ENCODE data around the gene ZNF593.

The ZNF593 gene

GRCh38 chr1:26159743-26160039 lies 10.0 kb upstream of the ZNF593 start:
- TF ChIP-seq PKNOX1 (IDR thresholded peaks at IDR 0.05) (peak; percentile 80), ARNT (IDR thresholded peaks at IDR 0.05) (no peak), L3MBTL2 (conservative IDR thresholded peaks at IDR 0.05) (no peak), FOXA1 (IDR thresholded peaks at IDR 0.05) (no peak)
- CTCF ChIA-PET: interaction anchor here (2.2 kb wide), 1 partner anchor 15 kb away, joined by 4 read pairs; no protein-coding TSS in a partner anchor
- no peak for DNase-seq (ENCODE audit: extremely low spot score)
- POLR2A ChIA-PET: no interaction called here

GRCh38 chr1:26160527-26161414 lies 8.9 kb upstream of the ZNF593 start:
- DNase-seq (ENCODE audit: extremely low spot score): no peak
- ChIA-PET CTCF (interaction anchor here (0.6 kb wide), 1 partner anchor 74 kb away, joined by 4 read pairs; no protein-coding TSS in a partner anchor), POLR2A (no interaction called here)
- TF ChIP-seq BHLHE40 (IDR thresholded peaks at IDR 0.05; ENCODE audit: borderline replicate concordance) (no peak), SUZ12 (IDR thresholded peaks at IDR 0.05) (no peak), FOXK2 (IDR thresholded peaks at IDR 0.05) (no peak)

GRCh38 chr1:26161415-26162219 lies 8.1 kb upstream of the ZNF593 start:
- ChIA-PET POLR2A (no interaction called here), CTCF (no interaction called here)
- peak; percentile 61 for DNase-seq (ENCODE audit: extremely low spot score)
- TF ChIP-seq NFRKB (IDR thresholded peaks at IDR 0.05): no peak
- no peak for TF ChIP-seq FOXA1 (IDR thresholded peaks at IDR 0.05)
- no peak for TF ChIP-seq PKNOX1 (IDR thresholded peaks at IDR 0.05)
- TF ChIP-seq ELF4 (IDR thresholded peaks at IDR 0.05): no peak
- TF ChIP-seq L3MBTL2 (conservative IDR thresholded peaks at IDR 0.05): peak; percentile 95
- TF ChIP-seq ARNT (IDR thresholded peaks at IDR 0.05): no peak
- 0 out of 2 replicates have a peak, but pooled peaks have one; percentile 41 for TF ChIP-seq HDGF (IDR thresholded peaks at IDR 0.05; ENCODE audit: borderline replicate concordance)
- no peak for TF ChIP-seq TARDBP (IDR thresholded peaks at IDR 0.05)
- TF ChIP-seq FOXK2 (IDR thresholded peaks at IDR 0.05): no peak

GRCh38 chr1:26162220-26162709 lies 7.4 kb upstream of the ZNF593 start:
- POLR2A ChIA-PET: no interaction called here
- CTCF ChIA-PET: no interaction called here
- TF ChIP-seq FOXM1 (IDR thresholded peaks at IDR 0.05; ENCODE audit: borderline replicate concordance): no peak
- no peak for DNase-seq (ENCODE audit: extremely low spot score)

- ChIA-PET POLR2A (no interaction called here), CTCF (no interaction called here)
- TF ChIP-seq CTBP1 (IDR thresholded peaks at IDR 0.05; ENCODE audit: borderline replicate concordance) (no peak), HDGF (IDR thresholded peaks at IDR 0.05; ENCODE audit: borderline replicate concordance) (no peak), FOXA1 (IDR thresholded peaks at IDR 0.05) (no peak), LEF1 (IDR thresholded peaks at IDR 0.05; ENCODE audit: borderline replicate concordance) (no peak), SP1 (IDR thresholded peaks at IDR 0.05) (no peak), TARDBP (IDR thresholded peaks at IDR 0.05) (no peak), ZNF384 (IDR thresholded peaks at IDR 0.05) (no peak), SUZ12 (IDR thresholded peaks at IDR 0.05) (no peak), FOXM1 (IDR thresholded peaks at IDR 0.05; ENCODE audit: borderline replicate concordance) (no peak), ARNT (IDR thresholded peaks at IDR 0.05) (no peak), ELF4 (IDR thresholded peaks at IDR 0.05) (no peak), BHLHE40 (IDR thresholded peaks at IDR 0.05; ENCODE audit: borderline replicate concordance) (no peak), NFRKB (IDR thresholded peaks at IDR 0.05) (no peak), FOXK2 (IDR thresholded peaks at IDR 0.05) (no peak), PKNOX1 (IDR thresholded peaks at IDR 0.05) (no peak), L3MBTL2 (conservative IDR thresholded peaks at IDR 0.05) (no peak)
- DNase-seq (ENCODE audit: extremely low spot score): no peak
Measured at GRCh38 chr1:26163684-26164035, 6.0 kb upstream of the ZNF593 start.

GRCh38 chr1:26164036-26164860 lies 5.5 kb upstream of the ZNF593 start:
- CTCF ChIA-PET: interaction anchor here (0.9 kb wide), 1 partner anchor 146 kb away, joined by 3 read pairs; no protein-coding TSS in a partner anchor
- TF ChIP-seq BHLHE40 (IDR thresholded peaks at IDR 0.05; ENCODE audit: borderline replicate concordance): no peak
- peak; percentile 47; the same call in 1 of the 2 replicates for TF ChIP-seq FOXM1 (IDR thresholded peaks at IDR 0.05; ENCODE audit: borderline replicate concordance)
- no peak for TF ChIP-seq ELF4 (IDR thresholded peaks at IDR 0.05)
- no peak for TF ChIP-seq SUZ12 (IDR thresholded peaks at IDR 0.05)
- TF ChIP-seq PKNOX1 (IDR thresholded peaks at IDR 0.05): no peak
- TF ChIP-seq NFRKB (IDR thresholded peaks at IDR 0.05): no peak
- peak; percentile 47; the same call in 1 of the 2 replicates for TF ChIP-seq L3MBTL2 (conservative IDR thresholded peaks at IDR 0.05)
- no peak for TF ChIP-seq HDGF (IDR thresholded peaks at IDR 0.05; ENCODE audit: borderline replicate concordance)
- no peak for TF ChIP-seq LEF1 (IDR thresholded peaks at IDR 0.05; ENCODE audit: borderline replicate concordance)
- TF ChIP-seq CTBP1 (IDR thresholded peaks at IDR 0.05; ENCODE audit: borderline replicate concordance): no peak
- TF ChIP-seq ARNT (IDR thresholded peaks at IDR 0.05): 0 out of 2 replicates have a peak, but pooled peaks have one; percentile 23
- no peak for TF ChIP-seq FOXA1 (IDR thresholded peaks at IDR 0.05)
- TF ChIP-seq FOXK2 (IDR thresholded peaks at IDR 0.05): no peak
- TF ChIP-seq ZNF384 (IDR thresholded peaks at IDR 0.05): no peak
- no peak for TF ChIP-seq TARDBP (IDR thresholded peaks at IDR 0.05)
- POLR2A ChIA-PET: no interaction called here
- peak; percentile 66 for DNase-seq (ENCODE audit: extremely low spot score)

All from HEK293T (cell line).